HL-60 (cell line): ENCODE results near the gene HNRNPF.
"Not testable (repeated sequence)": the region's sequence is repeated elsewhere in the genome, so short reads cannot be mapped to it uniquely, and the experiment has no call there.

Source experiments
- DNase-seq, 2 experiments: peaks; one replicate each; pipeline ENCODE4 v3.0.0-alpha.2; 2010 to 2020; ENCODE audit warnings: low read depth in 1 of 2, low spot score in 1 of 2
- H3K27ac ChIP-seq: fragments of 250-450 bp; sonication (Bioruptor Pico); replicated peaks from 2 replicates; pipeline ENCODE4 v1.5.1; 2020; ENCODE audit warnings: mild to moderate bottlenecking, moderate library complexity
- H3K27me3 ChIP-seq: fragments of 250-450 bp; sonication (Bioruptor Pico); 2 replicates; pipeline ENCODE4 v1.5.1; 2021; ENCODE audit warnings: mild to moderate bottlenecking, moderate library complexity; ENCODE audit not compliant: insufficient read depth, poor library complexity, severe bottlenecking
- H3K4me3 ChIP-seq: replicated peaks from 2 replicates; pipeline ENCODE4 v1.5.1; 2011; ENCODE audit warnings: mild to moderate bottlenecking, control low read depth, low read length; ENCODE audit not compliant: insufficient read depth
- CTCF ChIP-seq: IDR thresholded peaks from one replicate; pipeline ENCODE4 v1.5.1; 2011; ENCODE audit warnings: low read length, control low read depth, inconsistent platforms; ENCODE audit not compliant: insufficient read depth
- GABPA ChIP-seq: IDR thresholded peaks from 2 replicates; pipeline ENCODE4 v1.6.1; 2012; ENCODE audit warnings: low read depth
- POLR2AphosphoS5 ChIP-seq: IDR thresholded peaks from 2 replicates; pipeline ENCODE4 v1.6.1; 2012; ENCODE audit warnings: low read depth
- REST ChIP-seq: IDR thresholded peaks from 2 replicates; pipeline ENCODE4 v1.6.1; 2012; ENCODE audit warnings: low read depth; ENCODE audit not compliant: insufficient replicate concordance
- SPI1 ChIP-seq: IDR thresholded peaks from 2 replicates; pipeline ENCODE4 v1.6.1; 2012; ENCODE audit warnings: low read depth, mild to moderate bottlenecking, borderline replicate concordance

HNRNPF gene

GRCh38 chr10:43393606-43394360, 15.2 kb downstream of the HNRNPF start:
- Histone ChIP-seq H3K27me3 (no peaks in the 10 kb centered on the region), H3K4me3 (no peak overlapping the region), H3K27ac (peak overlapping the region; percentile 96)
- DNase-seq = peak; percentile 65 to 72
- no peak for TF ChIP-seq GABPA
- no peak for TF ChIP-seq CTCF
- TF ChIP-seq POLR2AphosphoS5 = no peak
- peak; percentile 94 for TF ChIP-seq SPI1
- TF ChIP-seq REST = no peak

GRCh38 chr10:43393186-43393585, 15.8 kb downstream of the HNRNPF start:
- not testable (repeated sequence) for H3K27me3 ChIP-seq, DNase-seq, H3K4me3 ChIP-seq
- H3K27ac ChIP-seq = peak overlapping the region; percentile 96

GRCh38 chr10:43392748-43393147, 16.2 kb downstream of the HNRNPF start:
- TF ChIP-seq REST (no peak), SPI1 (no peak), GABPA (no peak), CTCF (no peak)
- Histone ChIP-seq H3K27me3 (no peaks in the 10 kb centered on the region), H3K4me3 (no peak overlapping the region), H3K27ac (no peak overlapping the region)
- peak in 1 of 2 experiments; percentile 25 for DNase-seq

GRCh38 chr10:43391496-43391895, 17.5 kb downstream of the HNRNPF start:
- H3K27ac ChIP-seq = no peak overlapping the region
- no peak overlapping the region for H3K4me3 ChIP-seq
- peak in 1 of 2 experiments; percentile 32 for DNase-seq
- TF ChIP-seq POLR2AphosphoS5 (no peak), REST (no peak), SPI1 (no peak), CTCF (no peak), GABPA (no peak)
- H3K27me3 ChIP-seq = no peaks in the 10 kb centered on the region
